ENCODE results near the gene CNGB1. TPM values are rescaled to one million over a fixed set of nuclear protein-coding genes. Genes with fewer than 3 reads are reported as not detected.

Gene CNGB1
- total RNA-seq, 1 experiment from 2014 or later = not detected

- Histone ChIP-seq H3K4me1 (peaks cover 17% of the 10 kb centered on the region), H3K9me3 (no peaks in the 10 kb centered on the region), H3K4me3 (ENCODE audit: low read depth, low read length) (no peak overlapping the region), H3K27me3 (replicated peaks; ENCODE audit: control insufficient read depth, insufficient read depth, low read length) (no peaks in the 10 kb centered on the region), H3K36me3 (ENCODE audit: control insufficient read depth, insufficient read depth, low read length) (no peaks in the 10 kb centered on the region; the same call in 1 of the 2 replicates)
- Mint-ChIP-seq H3K27me3 (ENCODE audit: insufficient read depth, unreplicated experiment) (no peaks in the 10 kb centered on the region), H3K9me3 (ENCODE audit: unreplicated experiment) (no peaks in the 10 kb centered on the region), H3K27ac (ENCODE audit: unreplicated experiment) (no peak overlapping the region), H3K36me3 (ENCODE audit: insufficient read depth, unreplicated experiment) (peaks cover 51% of the 10 kb centered on the region), H3K4me3 (ENCODE audit: unreplicated experiment) (no peak overlapping the region), H3K4me1 (ENCODE audit: low read depth, unreplicated experiment) (no peaks in the 10 kb centered on the region)
- intact Hi-C loops (cut with micrococcal nuclease; ENCODE audit: unreplicated experiment) = loop anchor here (5.0 kb wide), 2 partner anchors 206 to 226 kb away; no protein-coding TSS in a partner anchor
- TF ChIP-seq, protein P1, sequence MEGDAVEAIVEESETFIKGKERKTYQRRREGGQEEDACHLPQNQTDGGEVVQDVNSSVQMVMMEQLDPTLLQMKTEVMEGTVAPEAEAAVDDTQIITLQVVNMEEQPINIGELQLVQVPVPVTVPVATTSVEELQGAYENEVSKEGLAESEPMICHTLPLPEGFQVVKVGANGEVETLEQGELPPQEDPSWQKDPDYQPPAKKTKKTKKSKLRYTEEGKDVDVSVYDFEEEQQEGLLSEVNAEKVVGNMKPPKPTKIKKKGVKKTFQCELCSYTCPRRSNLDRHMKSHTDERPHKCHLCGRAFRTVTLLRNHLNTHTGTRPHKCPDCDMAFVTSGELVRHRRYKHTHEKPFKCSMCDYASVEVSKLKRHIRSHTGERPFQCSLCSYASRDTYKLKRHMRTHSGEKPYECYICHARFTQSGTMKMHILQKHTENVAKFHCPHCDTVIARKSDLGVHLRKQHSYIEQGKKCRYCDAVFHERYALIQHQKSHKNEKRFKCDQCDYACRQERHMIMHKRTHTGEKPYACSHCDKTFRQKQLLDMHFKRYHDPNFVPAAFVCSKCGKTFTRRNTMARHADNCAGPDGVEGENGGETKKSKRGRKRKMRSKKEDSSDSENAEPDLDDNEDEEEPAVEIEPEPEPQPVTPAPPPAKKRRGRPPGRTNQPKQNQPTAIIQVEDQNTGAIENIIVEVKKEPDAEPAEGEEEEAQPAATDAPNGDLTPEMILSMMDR (IDR thresholded peaks at IDR 0.05; ENCODE audit: insufficient read depth in 1 of 2, low read depth in 1 of 2, low read length in 1 of 2, severe bottlenecking in 1 of 2, unreplicated experiment in 1 of 2) = no peak
- POLR2A ChIA-PET = no interaction called here
- CTCF ChIA-PET = no interaction called here
- no peak for DNase-seq
- no TSS peak for BruUV-seq (replicated peaks)
Measured at GRCh38 chr16:58002936-58003335, 32.0 kb upstream of the CNGB1 start.

DNA sequence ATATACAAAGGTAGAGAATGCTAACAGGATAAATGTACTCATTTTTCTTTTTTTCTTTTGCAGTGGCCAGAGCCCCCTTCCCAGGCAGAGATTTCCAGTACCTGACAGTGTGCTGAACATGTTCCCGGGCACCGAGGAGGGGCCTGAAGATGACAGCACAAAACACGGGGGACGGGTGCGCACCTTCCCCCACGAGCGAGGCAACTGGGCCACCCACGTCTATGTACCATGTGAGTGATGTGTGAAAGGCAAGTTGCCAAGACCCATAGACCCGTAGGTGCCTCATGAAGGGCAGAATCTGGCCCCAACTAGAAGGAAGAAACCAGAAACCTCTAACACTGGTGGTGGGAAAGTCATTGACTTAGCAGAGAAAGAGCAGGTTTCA is 31.5 kb upstream of the CNGB1 start:
- no peaks in the 10 kb centered on the region for H3K9me3 ChIP-seq
- H3K27me3 ChIP-seq (replicated peaks; ENCODE audit: control insufficient read depth, insufficient read depth, low read length) = no peaks in the 10 kb centered on the region
- no peak overlapping the region for H3K4me3 ChIP-seq (ENCODE audit: low read depth, low read length)
- H3K27ac Mint-ChIP-seq (ENCODE audit: unreplicated experiment) = no peak overlapping the region
- no peak for DNase-seq
- intact Hi-C loops (cut with micrococcal nuclease; ENCODE audit: unreplicated experiment) = loop anchor here (5.0 kb wide), 2 partner anchors 205 to 225 kb away; no protein-coding TSS in a partner anchor
- ChIA-PET POLR2A (no interaction called here), CTCF (no interaction called here)
- no peaks in the 10 kb centered on the region for H3K36me3 ChIP-seq (ENCODE audit: control insufficient read depth, insufficient read depth, low read length)
- TF ChIP-seq, protein P1 (IDR thresholded peaks at IDR 0.05; ENCODE audit: insufficient read depth in 1 of 2, low read depth in 1 of 2, low read length in 1 of 2, severe bottlenecking in 1 of 2, unreplicated experiment in 1 of 2) = no peak
- no peaks in the 10 kb centered on the region for H3K27me3 Mint-ChIP-seq (ENCODE audit: insufficient read depth, unreplicated experiment)
- no TSS peak for BruUV-seq (replicated peaks)
- no peaks in the 10 kb centered on the region for H3K9me3 Mint-ChIP-seq (ENCODE audit: unreplicated experiment)
- no peaks in the 10 kb centered on the region for H3K4me1 Mint-ChIP-seq (ENCODE audit: low read depth, unreplicated experiment)
- H3K36me3 Mint-ChIP-seq (ENCODE audit: insufficient read depth, unreplicated experiment) = peaks cover 51% of the 10 kb centered on the region
- peaks cover 17% of the 10 kb centered on the region for H3K4me1 ChIP-seq
- peak overlapping the region; percentile 96 for H3K4me3 Mint-ChIP-seq (ENCODE audit: unreplicated experiment)

DNA sequence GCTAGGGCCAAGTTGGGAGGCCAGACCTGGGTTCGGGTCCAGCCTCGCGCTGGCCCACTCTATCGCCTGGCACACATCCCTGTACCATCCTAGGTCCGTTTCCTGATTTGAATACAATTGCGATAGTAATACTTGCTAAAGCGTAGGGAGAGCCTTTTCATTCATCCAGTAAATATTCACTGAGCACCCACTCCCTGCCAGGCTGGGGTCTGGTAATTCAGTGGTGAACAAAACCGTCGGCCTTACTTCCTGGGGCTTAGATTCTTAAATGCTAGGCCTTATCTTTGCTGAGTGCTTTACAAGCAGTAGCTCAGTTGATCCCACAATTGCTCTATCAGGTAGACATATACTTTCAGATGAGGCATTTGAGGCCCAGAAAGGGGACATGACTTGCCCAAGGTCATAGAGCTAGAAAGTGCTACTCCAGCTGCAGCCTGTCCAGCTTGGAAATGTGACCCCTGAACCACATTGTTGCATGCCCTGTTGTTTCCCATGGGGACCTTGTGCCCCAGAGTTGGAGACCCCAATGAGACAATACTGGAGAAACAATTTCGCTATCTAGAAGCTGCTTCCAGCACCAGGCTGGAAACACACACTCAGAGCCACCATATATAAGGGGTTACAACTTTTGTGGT is 31.0 kb upstream of the CNGB1 start:
- no TSS peak for BruUV-seq (replicated peaks)
- H3K4me3 ChIP-seq (ENCODE audit: low read depth, low read length) = peak overlapping the region; percentile 88
- peak overlapping the region; percentile 96 for H3K4me3 Mint-ChIP-seq (ENCODE audit: unreplicated experiment)
- H3K27me3 Mint-ChIP-seq (ENCODE audit: insufficient read depth, unreplicated experiment) = no peaks in the 10 kb centered on the region
- H3K4me1 Mint-ChIP-seq (ENCODE audit: low read depth, unreplicated experiment) = no peaks in the 10 kb centered on the region
- no peaks in the 10 kb centered on the region for H3K27me3 ChIP-seq (replicated peaks; ENCODE audit: control insufficient read depth, insufficient read depth, low read length)
- TF ChIP-seq, protein P1 (IDR thresholded peaks at IDR 0.05; ENCODE audit: insufficient read depth in 1 of 2, low read depth in 1 of 2, low read length in 1 of 2, severe bottlenecking in 1 of 2, unreplicated experiment in 1 of 2) = no peak
- no peaks in the 10 kb centered on the region for H3K9me3 Mint-ChIP-seq (ENCODE audit: unreplicated experiment)
- no peaks in the 10 kb centered on the region for H3K36me3 ChIP-seq (ENCODE audit: control insufficient read depth, insufficient read depth, low read length)
- H3K4me1 ChIP-seq = peaks cover 17% of the 10 kb centered on the region
- H3K27ac Mint-ChIP-seq (ENCODE audit: unreplicated experiment) = peak overlapping the region; percentile 73
- ChIA-PET POLR2A (interaction anchor here (0.6 to 1.0 kb wide), 2 partner anchors 36 to 127 kb away, joined by 5 to 7 read pairs; partner anchors contain the start of gene CFAP20), CTCF (interaction anchor here (0.6 to 2.4 kb wide), 6 partner anchors 22 to 503 kb away, joined by 3 to 13 read pairs (median 4); no protein-coding TSS in a partner anchor)
- intact Hi-C loops (cut with micrococcal nuclease; ENCODE audit: unreplicated experiment) = loop anchor here (1.0 to 5.0 kb wide), 5 partner anchors 18 to 245 kb away; partner anchors contain the start of gene MMP15
- DNase-seq = no peak
- peaks cover 47% of the 10 kb centered on the region for H3K36me3 Mint-ChIP-seq (ENCODE audit: insufficient read depth, unreplicated experiment)
- no peaks in the 10 kb centered on the region for H3K9me3 ChIP-seq

Measured in Caco-2 (cell line).